Suprapubic skin (tissue), 4 donors: ENCODE data around the gene PTPN1. TPM values are rescaled to one million over a fixed set of nuclear protein-coding genes. Genes with fewer than 3 reads are reported as not detected.
A peak's percentile ranks its signal among the peaks of the same experiment; 100 is the strongest.

ENCODE experiments used
- DNase-seq, 2 donors: peaks; one replicate each; pipeline ENCODE4 v3.0.0-alpha.2; 2019; ENCODE audit warnings: low spot score in 2 of 2
- H3K27ac ChIP-seq: fragments of 200-600 bp; sonication (generic); one replicate; pipeline ENCODE4 v1.5.1; 2019
- H3K27me3 ChIP-seq: fragments of 200-600 bp; sonication (generic); one replicate; pipeline ENCODE4 v1.5.1; 2019
- H3K36me3 ChIP-seq: fragments of 200-600 bp; sonication (generic); one replicate; pipeline ENCODE4 v1.5.1; 2019
- H3K4me1 ChIP-seq: fragments of 200-600 bp; sonication (generic); one replicate; pipeline ENCODE4 v1.5.1; 2019
- H3K4me3 ChIP-seq: fragments of 200-600 bp; sonication (generic); one replicate; pipeline ENCODE4 v1.5.1; 2019; ENCODE audit warnings: mild to moderate bottlenecking
- H3K9me3 ChIP-seq: fragments of 200-600 bp; sonication (generic); one replicate; pipeline ENCODE4 v1.5.1; 2019
- EP300 ChIP-seq: sonication (generic); formaldehyde crosslinking; IDR thresholded peaks from one replicate; pipeline ENCODE4 v1.6.1; 2017; ENCODE audit warnings: antibody characterized with exemption
- POLR2A ChIP-seq, 2 donors: fragments of 450-650 bp; IDR thresholded peaks; one replicate each; pipeline ENCODE4 v1.6.1; 2017; ENCODE audit warnings: antibody characterized with exemption in 2 of 2, mild to moderate bottlenecking in 2 of 2, moderate library complexity in 2 of 2
- POLR2AphosphoS5 ChIP-seq, 3 donors: sonication (generic); formaldehyde crosslinking; IDR thresholded peaks; one replicate each; pipeline ENCODE4 v1.6.1; 2017; ENCODE audit warnings: antibody characterized with exemption in 3 of 3
- WGBS: methylation state at CpG from one replicate; pipeline ENCODE4 v1.1.5; 2018; 5-methylcytosine and 5-hydroxymethylcytosine counted together
- total RNA-seq, 4 donors: library from RNA; depleted of rRNA; stranded (reverse); fragments of >200 nt; gene quantifications; one replicate each; pipeline ENCODE4 v1.1.0, GENCODE V29; 2016
- TF ChIP-seq, protein P1 (sequence below), 2 donors: fragments of 200-600 bp in 1 of 2; fragments of 450-650 bp in 1 of 2; sonication (generic) in 1 of 2; IDR thresholded peaks; one replicate each; pipeline ENCODE4 v1.5.1; 2016 to 2019; ENCODE audit warnings: antibody characterized with exemption in 2 of 2, mild to moderate bottlenecking in 1 of 2, moderate library complexity in 1 of 2

Gene PTPN1
- total RNA-seq, 4 donors from 2014 or later: 33.4 to 40.9 (median 36.2) TPM

DNA sequence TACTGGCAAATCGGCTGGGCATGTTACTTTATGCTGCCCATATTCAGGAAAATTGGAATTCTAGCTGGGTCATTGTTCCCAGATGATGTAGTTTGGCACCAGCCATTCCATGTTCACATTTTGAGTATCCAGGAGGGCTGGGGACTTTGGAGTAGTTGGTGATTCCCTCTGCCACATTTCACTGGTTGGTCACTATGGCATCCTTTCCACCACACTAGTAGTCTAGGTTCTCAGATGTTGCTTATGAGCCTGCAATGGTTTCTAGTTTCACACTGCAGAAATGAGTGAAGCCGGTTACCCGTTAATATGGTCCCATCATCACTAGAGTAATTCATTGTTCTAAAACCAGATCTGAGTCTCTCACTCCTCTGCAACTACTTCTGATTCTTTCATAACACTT, 4.6 kb downstream of the PTPN1 start:
- 70% methylated on average over 3 of the region's 3 CpGs for WGBS
- DNase-seq: no peak
- TF ChIP-seq EP300: no peak
- TF ChIP-seq, protein P1, sequence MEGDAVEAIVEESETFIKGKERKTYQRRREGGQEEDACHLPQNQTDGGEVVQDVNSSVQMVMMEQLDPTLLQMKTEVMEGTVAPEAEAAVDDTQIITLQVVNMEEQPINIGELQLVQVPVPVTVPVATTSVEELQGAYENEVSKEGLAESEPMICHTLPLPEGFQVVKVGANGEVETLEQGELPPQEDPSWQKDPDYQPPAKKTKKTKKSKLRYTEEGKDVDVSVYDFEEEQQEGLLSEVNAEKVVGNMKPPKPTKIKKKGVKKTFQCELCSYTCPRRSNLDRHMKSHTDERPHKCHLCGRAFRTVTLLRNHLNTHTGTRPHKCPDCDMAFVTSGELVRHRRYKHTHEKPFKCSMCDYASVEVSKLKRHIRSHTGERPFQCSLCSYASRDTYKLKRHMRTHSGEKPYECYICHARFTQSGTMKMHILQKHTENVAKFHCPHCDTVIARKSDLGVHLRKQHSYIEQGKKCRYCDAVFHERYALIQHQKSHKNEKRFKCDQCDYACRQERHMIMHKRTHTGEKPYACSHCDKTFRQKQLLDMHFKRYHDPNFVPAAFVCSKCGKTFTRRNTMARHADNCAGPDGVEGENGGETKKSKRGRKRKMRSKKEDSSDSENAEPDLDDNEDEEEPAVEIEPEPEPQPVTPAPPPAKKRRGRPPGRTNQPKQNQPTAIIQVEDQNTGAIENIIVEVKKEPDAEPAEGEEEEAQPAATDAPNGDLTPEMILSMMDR (IDR thresholded peaks at IDR 0.05): no peak
- Histone ChIP-seq H3K27ac (no peak overlapping the region), H3K9me3 (no peaks in the 10 kb centered on the region), H3K36me3 (no peaks in the 10 kb centered on the region), H3K27me3 (no peaks in the 10 kb centered on the region), H3K4me1 (peaks cover 84% of the 10 kb centered on the region), H3K4me3 (no peak overlapping the region)

DNA sequence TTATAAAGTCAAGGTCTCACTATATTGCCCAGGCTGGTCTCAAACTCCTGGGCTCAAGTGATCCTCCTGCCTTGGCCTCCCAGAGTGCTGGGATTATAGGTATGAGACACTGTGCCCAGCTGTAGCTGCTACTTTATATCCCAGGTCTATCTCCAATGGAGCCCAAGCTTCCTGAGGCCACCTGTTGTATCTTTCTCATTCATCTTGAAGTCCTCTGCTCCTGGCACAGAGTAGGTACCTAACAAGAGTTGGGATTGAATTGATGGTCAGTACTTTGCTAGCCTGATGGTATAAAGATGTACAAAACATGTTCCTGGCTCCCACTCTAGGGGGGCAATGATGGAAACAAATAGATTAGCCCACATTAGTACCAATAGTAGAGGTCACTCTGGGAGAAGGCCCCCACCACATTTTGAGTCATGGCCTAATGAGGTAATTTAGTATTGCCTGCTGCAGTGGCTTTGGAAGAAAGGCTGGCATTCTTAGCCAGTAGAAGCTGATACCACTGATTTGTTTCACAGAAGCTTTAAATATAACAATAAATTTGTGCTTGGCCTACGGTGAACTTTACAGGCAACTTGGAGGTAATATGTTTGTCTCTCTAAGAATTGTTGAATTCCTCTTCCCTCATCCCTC, 5.4 kb downstream of the PTPN1 start:
- Histone ChIP-seq H3K36me3 (no peaks in the 10 kb centered on the region), H3K27ac (no peak overlapping the region), H3K27me3 (no peaks in the 10 kb centered on the region), H3K4me3 (no peak overlapping the region), H3K9me3 (no peaks in the 10 kb centered on the region), H3K4me1 (peaks cover 91% of the 10 kb centered on the region)
- no peak for DNase-seq
- 43% methylated on average over 1 of the region's 1 CpG for WGBS
- TF ChIP-seq POLR2A (IDR thresholded peaks at IDR 0.05): no peak
- TF ChIP-seq EP300: no peak
- no peak for TF ChIP-seq POLR2AphosphoS5 (IDR thresholded peaks at IDR 0.05)
- TF ChIP-seq, protein P1 (IDR thresholded peaks at IDR 0.05): no peak

DNA sequence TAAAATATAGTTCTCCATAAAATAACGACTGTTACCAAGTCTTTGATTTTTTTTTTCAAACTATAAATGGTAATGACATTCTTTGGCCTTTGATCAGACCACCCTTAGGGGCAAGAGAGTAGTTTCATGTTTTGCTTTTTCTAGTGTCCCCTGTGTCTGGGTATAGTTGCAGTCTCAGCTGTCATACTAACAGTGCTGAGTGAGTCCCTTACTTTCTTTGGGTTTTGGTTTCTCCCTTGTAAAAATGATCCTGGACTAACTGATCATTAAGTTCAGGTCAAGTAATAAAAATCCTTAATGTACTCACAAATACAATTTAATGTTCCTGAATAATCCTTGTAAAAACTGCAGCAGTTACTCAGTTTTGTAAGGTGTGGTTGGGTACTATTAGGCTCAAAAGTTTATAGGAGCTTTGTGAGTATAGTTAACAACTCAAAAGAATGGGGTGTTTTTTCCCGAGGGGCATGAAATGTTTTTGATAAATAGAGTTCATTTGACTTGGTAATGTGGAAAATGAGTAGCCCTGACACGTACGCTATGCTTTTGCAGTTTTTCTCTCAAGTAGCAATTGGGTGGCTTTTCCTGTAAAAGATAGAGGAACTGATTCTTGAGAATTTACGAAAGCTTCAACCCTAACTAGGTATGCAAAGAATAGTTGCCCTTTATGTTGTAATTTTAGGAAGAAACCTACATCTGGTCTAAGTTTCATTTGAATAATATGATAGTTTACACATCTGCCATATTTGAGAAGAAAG, 6.2 kb downstream of the PTPN1 start:
- Histone ChIP-seq H3K9me3 (no peaks in the 10 kb centered on the region), H3K4me3 (no peak overlapping the region), H3K36me3 (no peaks in the 10 kb centered on the region), H3K27me3 (no peaks in the 10 kb centered on the region), H3K4me1 (peaks cover 96% of the 10 kb centered on the region), H3K27ac (no peak overlapping the region)
- WGBS: 47% methylated on average over 5 of the region's 5 CpGs
- no peak for DNase-seq
- TF ChIP-seq POLR2A (IDR thresholded peaks at IDR 0.05) (no peak), POLR2AphosphoS5 (IDR thresholded peaks at IDR 0.05) (no peak), EP300 (no peak)
- TF ChIP-seq, protein P1 (IDR thresholded peaks at IDR 0.05): no peak

DNA sequence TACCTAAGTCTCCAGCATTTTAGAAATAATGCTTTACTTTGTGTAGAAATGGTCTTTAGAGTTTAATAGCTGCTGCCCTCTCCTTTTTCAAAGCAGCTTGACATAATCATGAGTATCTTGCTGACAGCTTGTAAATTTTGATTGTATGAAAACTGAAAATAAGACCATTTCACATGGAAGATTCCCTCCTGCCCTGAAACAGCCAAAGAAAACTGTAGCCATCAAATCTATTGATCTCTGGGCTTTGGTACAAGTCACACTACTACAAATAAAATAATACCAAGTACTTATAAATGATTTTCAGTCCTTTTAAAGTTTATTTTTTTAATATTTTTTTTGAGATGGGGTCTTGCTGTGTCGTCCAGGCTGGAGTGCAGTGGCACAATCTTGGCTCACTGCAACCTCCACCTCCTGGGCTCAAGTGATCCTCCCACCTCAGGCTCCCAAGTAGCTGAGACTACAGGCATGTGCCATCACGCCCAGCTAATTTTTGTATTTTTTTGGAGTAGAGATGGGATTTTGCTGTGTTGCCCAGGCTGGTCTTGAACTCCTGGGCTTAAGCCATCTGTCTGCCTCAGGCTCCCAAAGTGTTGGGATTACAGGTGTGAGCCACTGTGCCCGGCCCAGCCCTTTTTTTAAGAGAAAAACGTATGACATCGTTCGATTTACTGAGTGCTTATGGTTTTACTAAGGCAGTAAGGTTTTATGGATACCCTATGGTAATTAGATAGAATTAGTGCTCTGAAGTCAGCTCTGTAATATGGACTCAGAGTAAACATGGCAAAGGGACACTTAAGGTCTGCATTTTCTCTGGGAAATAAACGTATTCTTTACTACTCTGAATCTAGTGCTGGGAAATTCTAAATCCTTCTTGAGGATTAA, 7.0 kb downstream of the PTPN1 start:
- Histone ChIP-seq H3K9me3 (no peaks in the 10 kb centered on the region), H3K27me3 (no peaks in the 10 kb centered on the region), H3K4me3 (no peak overlapping the region), H3K27ac (peak overlapping the region; percentile 18), H3K36me3 (no peaks in the 10 kb centered on the region), H3K4me1 (peaks cover 96% of the 10 kb centered on the region)
- TF ChIP-seq EP300: no peak
- TF ChIP-seq, protein P1 (IDR thresholded peaks at IDR 0.05): no peak
- TF ChIP-seq POLR2A (IDR thresholded peaks at IDR 0.05): no peak
- TF ChIP-seq POLR2AphosphoS5 (IDR thresholded peaks at IDR 0.05): no peak
- 40% methylated on average over 7 of the region's 7 CpGs for WGBS
- DNase-seq: no peak

DNA sequence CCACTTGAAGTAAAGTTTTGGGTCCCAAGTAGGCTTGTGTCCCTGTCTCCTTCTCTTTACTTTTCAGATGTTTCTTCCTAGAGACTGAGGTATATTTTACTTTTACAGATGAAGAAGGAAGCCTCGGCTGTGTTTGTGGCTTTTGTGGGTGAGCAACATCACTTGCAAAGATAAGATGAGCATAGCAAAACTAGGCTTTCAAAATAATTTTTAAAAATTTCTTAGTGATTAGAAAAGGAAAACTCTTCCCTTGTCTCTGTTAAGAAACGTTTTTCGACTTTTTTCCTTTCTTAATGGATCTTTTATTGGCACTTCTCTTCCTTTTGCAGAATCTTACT, 7.6 kb downstream of the PTPN1 start:
- no peaks in the 10 kb centered on the region for H3K27me3 ChIP-seq
- H3K27ac ChIP-seq: peak overlapping the region; percentile 18
- DNase-seq: no peak
- peaks cover 96% of the 10 kb centered on the region for H3K4me1 ChIP-seq
- no peaks in the 10 kb centered on the region for H3K36me3 ChIP-seq
- H3K4me3 ChIP-seq: no peak overlapping the region
- WGBS: 44% methylated on average over 3 of the region's 3 CpGs
- TF ChIP-seq POLR2AphosphoS5 (IDR thresholded peaks at IDR 0.05) (no peak), POLR2A (IDR thresholded peaks at IDR 0.05) (no peak), EP300 (no peak)
- TF ChIP-seq, protein P1 (IDR thresholded peaks at IDR 0.05): no peak
- no peaks in the 10 kb centered on the region for H3K9me3 ChIP-seq
